Stimulated activated CD4-positive, alpha-beta T cell treated with anti-CD3 and anti-CD28 coated beads, Interleukin-4, amount 100 ng/mL, for 4 hours (primary cell): ENCODE results near the gene PRKCQ.

Experiments used
- DNase-seq, 2 experiments: peaks; one replicate each; pipeline ENCODE4 v3.0.0-alpha.2; 2020

PRKCQ gene

DNA sequence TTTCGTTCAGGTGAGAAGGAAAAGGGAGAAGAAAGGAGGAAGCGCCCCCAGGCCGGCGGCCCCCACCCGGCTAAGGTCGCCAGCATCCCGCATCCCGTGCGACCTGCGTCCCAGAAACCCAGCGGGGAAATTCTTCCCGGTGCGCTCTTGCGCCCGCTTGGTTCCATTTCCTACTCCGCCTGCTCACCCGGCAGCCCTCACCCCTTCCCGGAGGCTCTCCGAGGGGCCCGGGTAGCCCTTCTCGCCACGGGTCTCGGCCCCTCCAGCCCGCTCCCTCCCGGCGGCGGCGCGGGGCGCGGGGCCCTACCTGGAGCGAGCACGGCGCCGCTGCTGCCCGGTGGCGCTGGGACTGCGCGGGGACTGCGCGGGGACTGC is at the start of gene PRKCQ:
Gene PRKCQ (minus strand): TSS at position 373 of the 375 bp plus-strand sequence. CDS start 65,141 bp downstream, outside the sequence.
- DNase-seq, result no peak

DNA sequence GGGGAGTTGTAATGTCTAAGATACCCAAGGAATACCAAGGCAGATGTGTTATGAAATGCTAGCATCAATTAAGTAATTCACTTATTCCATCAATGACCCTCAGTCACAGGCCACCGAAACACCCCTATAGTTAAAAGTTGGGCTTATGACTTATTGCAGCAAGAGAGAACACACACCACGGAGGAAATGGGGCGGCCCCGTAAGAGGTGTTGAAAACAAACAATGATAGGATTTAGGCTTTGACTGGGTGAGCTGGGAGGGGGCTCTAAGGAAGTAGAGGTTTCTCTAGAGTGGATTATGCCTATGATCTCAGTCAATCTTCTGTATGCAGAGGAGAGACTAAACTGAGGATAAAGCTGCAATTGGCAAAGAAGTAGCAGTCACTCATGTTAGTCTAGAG is 45.4 kb upstream of the PRKCQ start:
- no peak for DNase-seq

DNA sequence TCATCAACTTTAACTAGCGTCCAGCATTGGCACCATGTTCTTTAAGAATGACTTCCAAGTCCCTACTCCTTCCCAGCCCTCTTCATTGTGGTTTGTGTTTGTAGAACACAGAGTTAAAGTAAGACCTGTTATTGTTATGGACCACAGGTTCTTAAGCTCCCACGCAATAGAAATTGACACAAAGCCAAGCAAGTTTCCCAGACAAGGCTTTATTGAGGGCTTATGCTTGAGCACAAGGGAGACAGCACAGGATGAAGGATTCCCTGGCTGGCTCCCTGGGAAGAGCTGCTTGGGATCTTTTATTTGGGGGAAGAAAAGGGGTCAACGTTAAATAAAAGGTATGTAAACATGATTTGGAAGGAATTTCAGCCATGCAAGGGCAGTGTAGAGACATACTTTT is 44.3 kb upstream of the PRKCQ start:
- DNase-seq, result no peak

DNA sequence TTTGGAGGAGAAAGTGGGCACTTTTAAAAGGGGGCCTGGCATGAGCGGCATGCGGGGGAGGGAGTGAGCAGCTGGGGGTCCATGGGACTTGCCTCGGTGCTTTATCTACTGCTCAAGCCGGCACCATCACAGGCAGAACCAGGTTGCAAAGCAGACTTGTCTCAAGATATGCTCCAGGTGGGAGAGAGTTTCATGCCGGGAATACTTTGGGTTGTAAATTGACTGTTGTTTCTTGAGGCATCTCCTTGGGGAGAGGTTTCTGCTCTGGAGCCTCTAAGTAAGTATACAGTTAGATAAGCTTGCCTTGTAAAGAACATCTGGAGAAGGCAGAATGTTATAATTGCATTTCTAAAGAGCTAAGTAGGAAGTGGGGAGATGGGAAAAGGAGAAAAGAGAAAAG is 42.8 kb upstream of the PRKCQ start:
- no peak for DNase-seq

DNA sequence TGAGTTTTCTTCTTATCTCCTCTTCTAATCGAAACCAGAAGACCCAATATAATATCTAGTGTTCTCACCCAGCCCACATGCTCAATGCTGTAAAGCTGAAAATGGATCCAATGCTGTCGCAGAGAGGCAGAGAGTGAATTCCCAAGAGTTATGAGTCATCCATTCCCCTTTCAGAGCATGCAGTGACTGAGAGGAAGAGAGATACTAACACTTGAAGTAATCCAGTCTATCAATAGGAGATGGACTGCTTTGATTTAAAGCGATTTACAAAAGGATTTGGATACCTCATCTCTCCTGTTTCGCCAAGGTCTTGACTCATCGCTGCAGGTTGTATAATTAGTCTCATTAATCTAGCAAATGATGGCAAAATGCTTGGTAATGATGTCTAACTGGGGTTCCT is 41.5 kb upstream of the PRKCQ start:
- DNase-seq, result no peak

DNA sequence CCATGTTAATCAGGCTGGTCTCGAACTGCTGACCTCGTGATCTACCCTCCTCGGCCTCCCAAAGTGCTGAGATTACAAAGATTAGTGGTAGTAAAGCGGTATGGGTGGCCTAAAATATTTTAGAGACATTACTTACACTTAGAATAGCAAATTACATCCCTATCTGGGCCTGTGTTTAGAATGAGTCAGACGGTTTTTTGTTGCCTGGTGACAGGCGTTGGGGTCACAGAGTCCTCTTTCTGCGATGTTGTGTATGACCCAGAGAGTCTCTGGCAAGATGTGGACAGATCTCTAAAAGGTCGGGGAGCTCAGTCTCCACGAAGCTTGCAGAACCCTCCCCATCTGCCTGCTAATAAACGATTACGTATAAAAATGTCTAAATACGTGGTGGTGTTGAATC is 39.6 kb upstream of the PRKCQ start:
- no peak for DNase-seq

DNA sequence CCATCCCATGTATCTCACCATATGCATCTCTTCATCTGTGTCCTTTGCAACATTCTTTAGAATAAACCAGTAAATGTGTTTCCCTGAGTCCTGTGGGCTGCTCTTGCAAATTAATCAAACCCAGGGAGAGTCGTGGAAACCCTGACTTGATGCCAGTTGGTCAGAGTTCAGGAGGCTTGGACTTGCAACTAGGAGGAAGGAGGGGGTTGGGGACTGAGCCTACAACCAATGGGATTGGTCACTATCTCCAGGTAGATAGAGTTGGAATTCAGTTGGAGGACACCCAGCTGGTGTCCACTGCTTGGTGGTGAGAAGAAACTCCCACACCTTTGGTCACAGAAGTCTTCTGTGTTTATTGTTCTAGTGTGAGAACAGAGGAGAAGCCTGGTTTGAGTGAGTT is 38.3 kb upstream of the PRKCQ start:
- no peak for DNase-seq

DNA sequence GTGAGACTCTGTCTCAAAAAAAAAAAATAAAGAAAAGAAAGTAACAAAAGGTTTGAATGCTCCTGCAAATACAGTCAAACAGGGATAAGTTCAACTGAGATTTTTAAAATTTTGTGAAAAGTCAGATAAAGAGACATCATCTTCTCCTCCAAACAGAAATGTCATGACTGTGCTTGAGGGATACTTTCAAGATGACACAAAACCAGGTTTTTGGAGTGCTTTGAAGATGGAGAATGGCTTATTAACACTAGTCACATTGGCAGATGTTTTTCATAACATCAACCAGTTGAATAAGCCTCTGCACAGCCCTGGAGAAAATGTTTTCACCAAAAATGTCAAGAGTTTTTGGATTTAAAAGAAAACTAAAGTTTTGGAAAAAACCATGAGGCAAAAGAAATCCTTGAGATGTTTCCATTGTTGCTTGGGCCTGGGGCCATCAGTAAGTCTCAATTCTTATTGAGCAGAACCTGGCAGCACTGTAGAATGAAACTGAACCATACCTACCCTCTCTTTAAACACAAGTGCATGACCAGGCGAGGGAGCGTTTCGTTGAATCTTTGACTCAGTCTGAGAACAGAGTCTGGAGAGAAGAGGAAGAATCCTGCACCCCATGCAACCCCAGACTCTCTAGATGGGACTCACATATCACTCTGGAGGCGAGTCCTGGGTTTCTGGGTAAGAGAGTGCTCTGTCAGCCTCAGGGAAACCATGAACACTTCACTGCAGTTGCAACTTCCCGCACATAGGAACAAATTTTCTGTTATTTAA is 37.4 kb upstream of the PRKCQ start:
- no peak for DNase-seq

DNA sequence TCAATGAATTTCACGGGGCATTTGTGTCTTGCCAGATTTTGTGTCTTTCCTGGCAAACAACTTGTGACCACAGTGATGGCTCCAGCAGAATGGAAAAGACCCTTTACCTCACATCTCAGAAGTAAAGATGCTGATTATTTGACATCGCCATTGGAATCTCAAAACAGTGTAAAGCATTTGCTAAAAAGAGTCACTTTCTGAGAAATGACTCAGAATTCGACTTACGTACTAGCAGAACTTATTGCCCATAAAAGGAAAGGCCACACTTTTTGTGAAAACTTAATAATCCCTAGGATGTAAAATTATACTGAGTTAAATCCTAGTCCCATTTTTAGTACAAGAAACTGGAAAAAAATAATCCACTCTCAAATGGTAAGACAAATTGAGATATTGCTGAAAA is 35.9 kb upstream of the PRKCQ start:
- no peak for DNase-seq

DNA sequence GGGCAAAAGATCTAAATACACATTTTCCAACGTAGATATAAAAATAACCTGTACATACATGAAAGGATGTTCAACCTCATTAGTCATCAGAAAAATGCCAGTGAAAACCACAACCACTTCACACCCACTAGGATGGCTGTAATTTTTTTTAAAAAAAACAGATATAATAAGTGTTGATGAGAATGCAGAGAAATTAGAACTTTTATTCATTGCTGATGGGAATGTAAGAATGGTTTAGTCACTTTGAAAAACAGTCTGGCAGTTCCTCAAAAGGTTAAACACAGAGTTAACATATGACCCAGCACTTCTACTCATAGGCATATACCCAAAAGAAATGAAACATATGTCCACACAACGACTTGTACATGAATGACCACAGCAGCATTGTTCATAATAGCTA is 32.3 kb upstream of the PRKCQ start:
- no peak for DNase-seq

DNA sequence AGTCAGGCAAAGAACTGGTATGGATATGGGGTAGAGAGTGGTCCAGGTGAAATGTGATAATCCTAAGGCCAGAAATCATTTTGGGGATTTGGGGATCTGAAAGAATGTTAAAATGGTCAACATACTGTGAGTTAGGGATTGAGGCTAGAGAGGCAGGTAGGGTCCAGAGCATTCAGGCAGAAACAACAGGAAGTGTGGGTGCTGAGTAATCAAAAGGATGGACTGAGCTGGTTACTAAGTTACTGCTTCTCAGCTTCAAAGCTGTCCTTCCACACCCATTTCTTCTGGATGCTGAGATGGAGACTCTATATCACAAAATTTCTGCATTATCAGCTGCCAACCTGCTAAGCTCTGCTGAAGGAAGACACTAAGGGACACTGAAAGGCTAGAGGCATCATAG is 30.6 kb upstream of the PRKCQ start:
- no peak for DNase-seq

DNA sequence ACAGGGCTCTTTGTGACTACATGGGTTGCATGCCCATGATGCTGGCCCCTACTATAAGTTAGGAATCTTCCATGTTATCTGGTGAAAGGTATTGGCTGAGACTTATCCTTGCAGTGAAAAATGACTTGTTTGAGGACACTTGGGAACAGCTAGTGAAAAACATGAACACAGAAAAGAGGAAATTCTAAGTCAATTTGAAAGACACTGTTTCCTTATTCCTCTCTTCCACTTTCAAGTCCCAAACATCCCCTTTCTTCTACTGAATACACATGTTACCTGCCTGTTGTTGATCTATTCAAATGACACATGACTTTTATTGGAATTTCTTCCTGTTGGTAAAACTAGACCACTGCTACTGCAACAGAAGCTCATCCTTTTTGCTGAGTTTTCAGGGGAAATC is 29.5 kb upstream of the PRKCQ start:
- no peak for DNase-seq

DNA sequence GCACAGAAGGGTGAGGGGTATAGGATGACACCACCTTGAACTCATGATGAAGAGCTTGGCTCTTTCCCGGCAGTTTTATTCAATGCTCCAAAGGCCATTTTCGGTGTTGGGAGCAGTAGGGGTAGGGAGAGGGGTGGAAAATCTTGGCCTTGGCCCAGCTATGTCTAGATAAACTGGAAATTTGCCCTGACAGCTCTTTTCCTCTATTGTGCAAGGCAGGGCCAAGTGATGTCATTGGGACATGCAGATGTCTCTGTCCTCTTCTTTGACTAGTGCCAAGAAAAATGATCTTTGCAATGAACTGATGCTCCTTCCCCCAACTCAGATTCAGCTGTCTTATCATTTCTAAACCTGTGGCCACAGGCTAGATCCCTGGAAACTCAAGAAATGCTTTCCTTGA is 27.7 kb upstream of the PRKCQ start:
- DNase-seq, result no peak

DNA sequence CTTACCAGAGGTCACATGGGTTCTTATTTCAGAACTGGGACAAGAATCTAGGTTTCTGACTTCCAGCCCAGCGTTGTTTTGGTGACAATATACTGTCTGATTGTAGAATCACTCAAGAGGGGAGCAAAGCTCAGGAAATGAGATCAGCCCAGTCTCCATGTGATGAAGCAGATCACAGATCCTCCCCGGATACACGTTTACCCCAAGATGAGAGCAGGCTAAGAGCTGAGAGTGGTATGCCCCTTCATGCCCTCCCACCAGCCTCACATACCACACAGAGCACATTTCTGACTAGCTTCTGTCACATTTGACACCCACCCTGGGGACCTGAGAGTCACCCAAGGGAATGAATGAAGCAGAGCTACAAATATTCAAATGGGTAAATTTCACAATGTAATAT is 27.1 kb upstream of the PRKCQ start:
- peak in 1 of 2 experiments; percentile 64 for DNase-seq

DNA sequence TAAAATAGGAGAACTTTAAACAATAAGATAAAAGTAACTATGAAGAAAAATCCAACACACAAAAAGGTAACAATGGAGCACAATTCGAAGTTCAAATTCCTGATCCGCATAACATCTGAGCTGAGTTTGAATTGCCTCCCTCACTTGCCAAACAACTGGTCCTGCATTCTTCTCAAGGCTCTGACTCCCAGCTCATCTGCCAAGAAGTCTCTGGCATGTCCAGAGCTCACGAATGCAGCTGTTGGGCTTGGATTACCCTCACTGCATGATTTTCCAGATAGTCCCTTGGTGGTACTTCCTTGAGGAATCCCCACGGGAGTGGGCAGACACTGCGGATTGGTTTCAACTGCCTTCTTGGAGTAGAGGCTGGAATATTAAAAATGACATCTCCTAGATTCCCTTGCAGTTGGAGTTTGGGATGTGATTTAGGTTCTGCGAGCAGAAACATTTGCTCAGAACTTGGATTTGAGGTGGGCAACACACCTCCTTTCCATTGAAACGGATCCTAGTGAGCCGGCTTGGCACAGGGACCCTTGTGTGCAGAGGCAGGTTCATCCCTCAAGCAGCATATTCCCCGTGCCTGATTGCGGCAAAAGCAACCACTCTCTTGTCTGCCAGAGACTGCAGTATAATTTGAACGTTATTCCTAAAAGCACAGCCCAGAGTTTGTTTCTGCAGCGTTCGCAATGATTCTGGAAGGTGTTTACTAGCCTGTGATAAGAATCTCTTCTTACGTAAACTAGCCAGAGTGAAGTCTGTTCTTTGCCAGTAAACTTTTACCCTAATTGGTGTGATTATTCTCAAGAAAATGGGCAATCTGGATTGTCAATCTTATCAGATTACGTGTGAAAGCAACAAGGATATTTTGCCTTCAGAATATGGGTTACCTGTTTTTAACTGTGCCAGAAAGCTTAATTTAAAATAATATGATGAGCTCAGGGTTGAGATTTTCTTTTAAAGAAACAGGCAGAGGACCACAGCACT is 23.4 kb upstream of the PRKCQ start:
- DNase-seq, result no peak

DNA sequence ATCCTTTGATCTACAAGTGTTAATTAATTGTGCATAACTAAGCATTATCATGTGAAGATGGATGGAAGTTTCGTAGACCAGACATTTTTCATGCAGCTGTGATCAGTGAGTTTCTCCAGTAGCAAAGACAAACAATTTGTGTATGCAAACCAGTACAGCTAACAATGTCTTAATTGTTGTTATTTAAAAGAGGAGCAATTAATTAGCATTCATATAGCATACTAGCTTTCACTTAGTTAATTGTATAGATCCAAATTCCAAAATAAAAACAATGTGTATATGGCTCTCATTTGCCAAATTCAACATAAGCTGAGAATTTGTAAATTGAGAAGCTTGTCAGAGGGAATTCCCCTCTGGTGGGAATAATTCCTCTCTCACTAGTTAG is 22.6 kb upstream of the PRKCQ start:
- DNase-seq, result no peak

DNA sequence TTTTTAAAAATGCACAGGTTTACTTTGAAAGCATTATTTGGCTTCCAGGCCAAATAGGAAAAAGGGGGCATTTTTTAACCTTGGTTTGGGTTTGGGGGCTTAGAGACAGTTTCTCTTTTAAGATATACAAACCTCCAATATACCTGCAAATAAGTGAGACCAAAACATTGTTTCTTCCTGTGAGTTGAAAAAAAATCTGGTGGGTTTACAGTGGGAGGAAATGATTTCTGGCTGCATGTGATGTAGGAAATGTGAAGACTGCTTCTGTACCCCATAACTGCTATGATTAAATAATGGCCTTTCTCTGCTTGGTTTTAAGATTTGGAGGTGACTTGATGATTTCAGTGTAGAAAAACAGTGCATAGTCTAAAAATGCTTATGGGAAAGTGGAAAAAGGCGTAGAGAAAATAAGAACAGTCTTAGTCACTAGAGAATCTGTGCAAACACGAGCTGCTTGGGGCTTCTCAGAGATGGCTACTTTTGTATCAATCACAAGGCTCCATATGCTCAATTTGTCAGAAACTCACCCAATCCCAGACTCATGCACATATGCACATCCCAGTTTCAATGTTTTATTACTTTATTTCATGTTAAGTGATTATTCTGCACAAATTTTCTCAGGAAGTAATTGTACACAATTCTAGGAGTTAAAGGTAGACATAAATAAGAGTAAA is 22.1 kb upstream of the PRKCQ start:
- no peak for DNase-seq

DNA sequence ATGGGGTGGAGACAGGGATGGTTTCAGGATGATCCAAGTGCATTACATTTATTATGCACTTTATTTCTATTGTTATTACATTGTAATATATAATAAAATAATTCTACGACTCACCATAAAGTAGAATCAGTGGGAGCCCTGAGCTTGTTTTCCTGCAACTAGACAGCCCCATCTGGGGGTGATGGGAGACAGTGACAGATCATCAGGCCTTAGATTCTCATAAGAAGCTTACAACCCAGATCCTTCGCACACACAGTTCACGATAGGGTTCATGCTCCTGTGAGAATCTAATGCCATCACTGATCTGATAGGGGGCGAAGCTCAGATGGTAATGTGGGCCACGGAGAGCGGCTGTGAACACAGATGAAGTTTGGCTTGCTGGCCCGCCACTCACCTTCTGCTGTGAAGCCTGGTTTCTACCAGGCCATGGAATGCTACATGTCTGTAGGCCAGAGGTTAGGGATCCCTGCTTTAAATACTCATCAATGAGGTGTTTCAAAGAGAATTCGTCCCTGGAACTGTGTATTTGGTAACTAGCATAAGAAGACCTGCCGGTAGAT is 21.2 kb upstream of the PRKCQ start:
- peak in 1 of 2 experiments; percentile 46 for DNase-seq

DNA sequence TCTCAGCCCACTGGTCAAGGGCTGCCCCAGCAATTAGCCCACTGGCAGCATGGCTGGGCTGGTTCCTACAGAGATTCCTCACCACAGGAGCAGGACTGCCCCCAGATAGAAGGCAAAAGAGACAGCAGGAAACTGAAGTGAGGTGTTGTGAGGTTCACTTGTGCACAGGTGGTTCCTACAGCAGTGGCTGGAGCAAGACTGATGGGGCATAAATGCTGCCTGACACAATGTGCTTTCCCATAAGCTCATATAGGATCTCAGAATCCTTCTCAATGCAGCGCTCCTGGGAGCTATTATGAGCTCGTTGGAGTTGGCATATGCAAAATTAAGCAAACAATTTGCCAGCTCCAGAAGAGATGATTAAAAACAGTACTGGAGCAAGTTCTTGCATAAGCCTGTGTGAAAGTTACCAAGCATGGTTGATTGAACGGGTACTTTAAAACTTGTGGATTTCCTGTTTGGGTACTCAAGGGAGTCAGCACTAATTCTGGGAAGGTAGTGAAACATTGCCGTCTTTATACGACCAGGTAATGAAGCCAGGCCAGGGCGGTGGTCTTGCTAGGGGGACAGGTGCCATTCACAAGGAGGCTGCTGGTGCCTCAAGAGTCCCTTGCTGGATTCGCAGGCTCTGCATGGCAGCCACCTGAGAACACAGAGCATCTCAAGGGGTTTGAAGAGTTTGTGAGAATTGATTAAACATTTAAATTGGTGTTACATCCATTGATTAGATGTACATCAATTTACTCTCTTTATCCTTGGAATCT is 20.3 kb upstream of the PRKCQ start:
- no peak for DNase-seq

DNA sequence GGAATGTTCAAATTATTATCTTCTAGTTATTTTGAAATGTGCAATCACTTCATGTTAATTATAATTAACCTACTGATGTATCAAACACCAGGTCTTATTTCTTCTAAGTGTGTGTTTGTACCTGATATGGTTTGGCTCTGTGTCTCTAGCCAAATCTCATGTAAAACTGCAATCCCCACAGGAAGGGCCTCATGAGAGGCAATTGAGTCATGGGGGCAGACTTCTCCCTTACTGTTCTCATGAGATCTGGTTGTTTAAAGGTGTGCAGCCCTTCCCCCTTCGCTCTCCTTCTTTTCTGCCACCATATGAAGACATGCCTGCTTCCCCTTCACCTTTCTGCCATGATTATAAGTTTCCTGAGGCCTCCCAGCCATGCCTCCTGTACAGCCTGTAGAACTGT is 18.6 kb upstream of the PRKCQ start:
- DNase-seq, result no peak

DNA sequence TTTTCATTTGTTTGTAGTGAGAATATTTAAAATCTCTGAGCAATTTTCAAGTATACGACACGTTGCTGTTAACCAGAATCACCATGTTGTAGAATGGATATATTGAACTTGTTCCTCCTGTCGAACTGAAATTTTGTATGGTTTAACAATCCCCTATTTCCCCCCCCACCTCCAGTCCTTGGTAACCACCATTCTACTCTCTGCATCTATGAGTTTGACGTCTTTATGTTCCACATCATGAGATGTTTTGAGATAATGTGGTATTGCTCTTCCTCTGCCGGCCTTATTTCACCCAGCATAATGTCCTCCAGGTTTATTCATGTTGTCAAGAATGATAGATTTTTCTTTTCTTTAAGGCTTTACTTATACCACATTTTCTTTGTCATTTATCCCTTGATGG is 17.4 kb upstream of the PRKCQ start:
- DNase-seq, result no peak

DNA sequence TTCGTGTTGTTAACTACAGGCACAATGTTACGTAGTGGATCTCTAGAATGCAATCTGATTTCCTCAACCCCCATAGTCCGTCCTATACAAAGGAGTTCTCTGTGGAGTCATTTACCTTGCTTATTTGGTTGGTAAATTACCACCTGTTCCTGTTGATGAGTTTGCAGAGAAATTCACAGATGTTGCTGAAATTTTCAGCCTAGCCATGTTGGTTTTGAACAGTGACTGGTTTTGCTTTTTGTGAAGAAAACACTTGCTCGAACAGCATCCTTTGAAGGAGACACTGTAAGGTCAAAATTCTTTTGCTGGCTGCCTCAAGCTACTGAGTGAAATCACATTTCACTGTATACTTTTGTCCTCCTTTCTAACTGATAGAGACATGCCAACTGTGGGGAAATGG is 15.4 kb upstream of the PRKCQ start:
- DNase-seq, result no peak
